Measurements from ENCODE around the gene PFKFB2. TPM values are rescaled to one million over a fixed set of nuclear protein-coding genes. Genes with fewer than 3 reads are reported as not detected.

The PFKFB2 gene
- total RNA-seq, 1 experiment from 2014 or later = 16.8 TPM

- ATAC-seq = no peak
- ChIA-PET POLR2A (no interaction called here), CTCF (interaction anchor here (2.0 kb wide), 1 partner anchor 19 kb away, joined by 17 read pairs; the partner anchor contains the start of gene C1orf116)
- peak within 1 kb of the TSS; percentile 98 for H3K27ac Mint-ChIP-seq
- H3K9me3 Mint-ChIP-seq = no peaks in the 10 kb centered on the region
- TF ChIP-seq ZNF232 (CRISPR knock-in tag; IDR thresholded peaks at IDR 0.05) (no peak), GABPB1 (CRISPR knock-in tag; IDR thresholded peaks at IDR 0.05) (no peak), KAT7 (CRISPR knock-in tag; IDR thresholded peaks at IDR 0.05; ENCODE audit: borderline replicate concordance) (no peak), ARID4B (CRISPR knock-in tag; IDR thresholded peaks at IDR 0.05; ENCODE audit: borderline replicate concordance) (no peak), SP1 (CRISPR knock-in tag; conservative IDR thresholded peaks at IDR 0.05) (no peak), JUN (CRISPR knock-in tag; IDR thresholded peaks at IDR 0.05) (no peak), PREB (CRISPR knock-in tag; IDR thresholded peaks at IDR 0.05; ENCODE audit: borderline replicate concordance) (no peak), ZNF425 (CRISPR knock-in tag; conservative IDR thresholded peaks at IDR 0.05) (no peak), ZNF263 (CRISPR knock-in tag; IDR thresholded peaks at IDR 0.05; ENCODE audit: low read depth) (no peak), NFATC4 (CRISPR knock-in tag; IDR thresholded peaks at IDR 0.05) (no peak), ZMAT4 (CRISPR knock-in tag; IDR thresholded peaks at IDR 0.05) (no peak), MYBL2 (CRISPR knock-in tag; IDR thresholded peaks at IDR 0.05) (no peak), OVOL2 (CRISPR knock-in tag; IDR thresholded peaks at IDR 0.05; ENCODE audit: borderline replicate concordance) (no peak), RORB (CRISPR knock-in tag; IDR thresholded peaks at IDR 0.05) (no peak)
- TF ChIP-seq, protein P1, sequence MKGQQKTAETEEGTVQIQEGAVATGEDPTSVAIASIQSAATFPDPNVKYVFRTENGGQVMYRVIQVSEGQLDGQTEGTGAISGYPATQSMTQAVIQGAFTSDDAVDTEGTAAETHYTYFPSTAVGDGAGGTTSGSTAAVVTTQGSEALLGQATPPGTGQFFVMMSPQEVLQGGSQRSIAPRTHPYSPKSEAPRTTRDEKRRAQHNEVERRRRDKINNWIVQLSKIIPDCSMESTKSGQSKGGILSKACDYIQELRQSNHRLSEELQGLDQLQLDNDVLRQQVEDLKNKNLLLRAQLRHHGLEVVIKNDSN (CRISPR knock-in tag; IDR thresholded peaks at IDR 0.05) = no peak
- TF ChIP-seq, protein P2, sequence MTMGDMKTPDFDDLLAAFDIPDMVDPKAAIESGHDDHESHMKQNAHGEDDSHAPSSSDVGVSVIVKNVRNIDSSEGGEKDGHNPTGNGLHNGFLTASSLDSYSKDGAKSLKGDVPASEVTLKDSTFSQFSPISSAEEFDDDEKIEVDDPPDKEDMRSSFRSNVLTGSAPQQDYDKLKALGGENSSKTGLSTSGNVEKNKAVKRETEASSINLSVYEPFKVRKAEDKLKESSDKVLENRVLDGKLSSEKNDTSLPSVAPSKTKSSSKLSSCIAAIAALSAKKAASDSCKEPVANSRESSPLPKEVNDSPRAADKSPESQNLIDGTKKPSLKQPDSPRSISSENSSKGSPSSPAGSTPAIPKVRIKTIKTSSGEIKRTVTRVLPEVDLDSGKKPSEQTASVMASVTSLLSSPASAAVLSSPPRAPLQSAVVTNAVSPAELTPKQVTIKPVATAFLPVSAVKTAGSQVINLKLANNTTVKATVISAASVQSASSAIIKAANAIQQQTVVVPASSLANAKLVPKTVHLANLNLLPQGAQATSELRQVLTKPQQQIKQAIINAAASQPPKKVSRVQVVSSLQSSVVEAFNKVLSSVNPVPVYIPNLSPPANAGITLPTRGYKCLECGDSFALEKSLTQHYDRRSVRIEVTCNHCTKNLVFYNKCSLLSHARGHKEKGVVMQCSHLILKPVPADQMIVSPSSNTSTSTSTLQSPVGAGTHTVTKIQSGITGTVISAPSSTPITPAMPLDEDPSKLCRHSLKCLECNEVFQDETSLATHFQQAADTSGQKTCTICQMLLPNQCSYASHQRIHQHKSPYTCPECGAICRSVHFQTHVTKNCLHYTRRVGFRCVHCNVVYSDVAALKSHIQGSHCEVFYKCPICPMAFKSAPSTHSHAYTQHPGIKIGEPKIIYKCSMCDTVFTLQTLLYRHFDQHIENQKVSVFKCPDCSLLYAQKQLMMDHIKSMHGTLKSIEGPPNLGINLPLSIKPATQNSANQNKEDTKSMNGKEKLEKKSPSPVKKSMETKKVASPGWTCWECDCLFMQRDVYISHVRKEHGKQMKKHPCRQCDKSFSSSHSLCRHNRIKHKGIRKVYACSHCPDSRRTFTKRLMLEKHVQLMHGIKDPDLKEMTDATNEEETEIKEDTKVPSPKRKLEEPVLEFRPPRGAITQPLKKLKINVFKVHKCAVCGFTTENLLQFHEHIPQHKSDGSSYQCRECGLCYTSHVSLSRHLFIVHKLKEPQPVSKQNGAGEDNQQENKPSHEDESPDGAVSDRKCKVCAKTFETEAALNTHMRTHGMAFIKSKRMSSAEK (CRISPR knock-in tag; IDR thresholded peaks at IDR 0.05; ENCODE audit: borderline replicate concordance) = no peak
- TF ChIP-seq, protein P3, sequence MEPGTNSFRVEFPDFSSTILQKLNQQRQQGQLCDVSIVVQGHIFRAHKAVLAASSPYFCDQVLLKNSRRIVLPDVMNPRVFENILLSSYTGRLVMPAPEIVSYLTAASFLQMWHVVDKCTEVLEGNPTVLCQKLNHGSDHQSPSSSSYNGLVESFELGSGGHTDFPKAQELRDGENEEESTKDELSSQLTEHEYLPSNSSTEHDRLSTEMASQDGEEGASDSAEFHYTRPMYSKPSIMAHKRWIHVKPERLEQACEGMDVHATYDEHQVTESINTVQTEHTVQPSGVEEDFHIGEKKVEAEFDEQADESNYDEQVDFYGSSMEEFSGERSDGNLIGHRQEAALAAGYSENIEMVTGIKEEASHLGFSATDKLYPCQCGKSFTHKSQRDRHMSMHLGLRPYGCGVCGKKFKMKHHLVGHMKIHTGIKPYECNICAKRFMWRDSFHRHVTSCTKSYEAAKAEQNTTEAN (CRISPR knock-in tag; IDR thresholded peaks at IDR 0.05) = no peak
- TF ChIP-seq, protein P4, sequence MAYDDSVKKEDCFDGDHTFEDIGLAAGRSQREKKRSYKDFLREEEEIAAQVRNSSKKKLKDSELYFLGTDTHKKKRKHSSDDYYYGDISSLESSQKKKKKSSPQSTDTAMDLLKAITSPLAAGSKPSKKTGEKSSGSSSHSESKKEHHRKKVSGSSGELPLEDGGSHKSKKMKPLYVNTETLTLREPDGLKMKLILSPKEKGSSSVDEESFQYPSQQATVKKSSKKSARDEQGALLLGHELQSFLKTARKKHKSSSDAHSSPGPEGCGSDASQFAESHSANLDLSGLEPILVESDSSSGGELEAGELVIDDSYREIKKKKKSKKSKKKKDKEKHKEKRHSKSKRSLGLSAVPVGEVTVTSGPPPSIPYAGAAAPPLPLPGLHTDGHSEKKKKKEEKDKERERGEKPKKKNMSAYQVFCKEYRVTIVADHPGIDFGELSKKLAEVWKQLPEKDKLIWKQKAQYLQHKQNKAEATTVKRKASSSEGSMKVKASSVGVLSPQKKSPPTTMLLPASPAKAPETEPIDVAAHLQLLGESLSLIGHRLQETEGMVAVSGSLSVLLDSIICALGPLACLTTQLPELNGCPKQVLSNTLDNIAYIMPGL (CRISPR knock-in tag; IDR thresholded peaks at IDR 0.05) = no peak
- H3K4me1 Mint-ChIP-seq = peaks cover 50% of the 10 kb centered on the region
- peak within 1 kb of the TSS; percentile 95 for H3K4me3 Mint-ChIP-seq
- DNase-seq (ENCODE audit: low spot score) = no peak
- no peaks in the 10 kb centered on the region for H3K27me3 Mint-ChIP-seq (ENCODE audit: low read depth)
- H3K36me3 Mint-ChIP-seq = peaks cover 30% of the 10 kb centered on the region
Measured at GRCh38 chr1:207051191-207051943, 1.7 kb upstream of the PFKFB2 start, which contains the start of gene YOD1. Gene YOD1 (minus strand): TSS chr1:207051208. CDS start chr1:207051030, 178 bp downstream.

All from WTC11 (cell line).